Stimulated activated CD8-positive, alpha-beta memory T cell treated with anti-CD3 and anti-CD28 coated beads, Interleukin-7, amount 100 ng/mL, for 24 hours (primary cell): ENCODE measurements around the gene AP1S1.
"Not testable (repeated sequence)": the region's sequence is repeated elsewhere in the genome, so short reads cannot be mapped to it uniquely, and the experiment has no call there.

Experiments used
- DNase-seq: peaks from one replicate; pipeline ENCODE4 v3.0.0-alpha.2; 2020; ENCODE audit warnings: low read depth

AP1S1 gene

DNA sequence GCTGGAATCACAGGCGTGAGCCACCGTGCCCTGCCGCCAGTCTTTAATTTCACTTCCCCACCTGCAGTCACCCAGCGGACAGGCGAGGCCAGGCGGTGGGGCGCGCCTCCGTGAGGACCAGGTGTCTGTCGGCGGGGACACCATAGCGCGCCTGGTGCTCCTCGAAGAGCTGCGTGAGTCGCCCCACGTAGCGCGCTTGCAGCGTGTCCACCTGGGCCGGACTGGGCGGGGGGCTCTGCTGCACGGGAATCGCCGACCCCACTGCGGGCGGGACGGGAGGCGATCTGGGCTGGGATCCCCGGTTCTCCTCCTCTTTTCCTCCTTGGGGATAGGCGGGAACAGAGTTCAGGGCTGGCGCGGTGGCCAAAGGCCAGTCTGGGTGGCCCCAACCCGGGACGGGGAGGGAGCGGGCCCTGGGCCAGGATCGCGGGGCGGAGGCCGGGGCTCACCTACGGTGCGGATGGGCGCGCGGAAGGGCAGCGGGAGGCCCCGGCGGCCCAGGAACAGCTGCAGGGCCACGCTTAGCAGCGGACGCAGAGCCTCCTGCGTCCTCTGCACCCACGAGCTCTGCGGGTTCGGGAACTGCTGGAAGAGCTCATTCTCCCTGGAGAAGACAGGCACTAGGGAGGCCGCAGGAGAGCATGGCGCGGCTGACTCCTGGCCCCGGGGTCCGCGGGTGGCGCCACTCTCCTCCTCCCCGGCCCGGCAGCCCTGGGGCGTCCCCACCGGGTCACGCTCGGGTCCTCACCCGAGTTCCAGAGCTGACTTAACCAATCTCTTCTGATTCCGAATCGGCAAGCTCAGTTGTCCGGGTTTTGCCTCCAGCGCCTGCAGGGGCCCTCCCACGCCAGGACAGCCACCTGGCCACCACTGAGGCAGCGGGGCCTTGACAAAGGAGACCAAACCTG, 47.7 kb downstream of the AP1S1 start:
- no peak for DNase-seq

DNA sequence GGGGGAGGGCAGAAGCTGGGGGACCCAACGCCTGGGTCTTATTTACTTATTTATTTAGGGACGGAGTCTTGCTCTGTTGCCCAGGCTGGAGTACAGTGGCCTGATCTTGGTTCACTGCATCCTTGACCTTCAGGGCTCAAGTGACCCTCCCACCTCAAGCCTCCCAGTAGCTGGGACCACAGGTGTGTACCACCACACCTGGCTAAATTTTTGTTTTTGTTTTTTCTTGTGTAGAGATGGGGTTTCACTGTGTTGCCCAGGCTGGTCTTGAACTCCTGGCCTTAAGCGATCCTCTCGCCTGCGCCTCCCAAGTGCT, 48.3 kb downstream of the AP1S1 start:
- no peak for DNase-seq

DNA sequence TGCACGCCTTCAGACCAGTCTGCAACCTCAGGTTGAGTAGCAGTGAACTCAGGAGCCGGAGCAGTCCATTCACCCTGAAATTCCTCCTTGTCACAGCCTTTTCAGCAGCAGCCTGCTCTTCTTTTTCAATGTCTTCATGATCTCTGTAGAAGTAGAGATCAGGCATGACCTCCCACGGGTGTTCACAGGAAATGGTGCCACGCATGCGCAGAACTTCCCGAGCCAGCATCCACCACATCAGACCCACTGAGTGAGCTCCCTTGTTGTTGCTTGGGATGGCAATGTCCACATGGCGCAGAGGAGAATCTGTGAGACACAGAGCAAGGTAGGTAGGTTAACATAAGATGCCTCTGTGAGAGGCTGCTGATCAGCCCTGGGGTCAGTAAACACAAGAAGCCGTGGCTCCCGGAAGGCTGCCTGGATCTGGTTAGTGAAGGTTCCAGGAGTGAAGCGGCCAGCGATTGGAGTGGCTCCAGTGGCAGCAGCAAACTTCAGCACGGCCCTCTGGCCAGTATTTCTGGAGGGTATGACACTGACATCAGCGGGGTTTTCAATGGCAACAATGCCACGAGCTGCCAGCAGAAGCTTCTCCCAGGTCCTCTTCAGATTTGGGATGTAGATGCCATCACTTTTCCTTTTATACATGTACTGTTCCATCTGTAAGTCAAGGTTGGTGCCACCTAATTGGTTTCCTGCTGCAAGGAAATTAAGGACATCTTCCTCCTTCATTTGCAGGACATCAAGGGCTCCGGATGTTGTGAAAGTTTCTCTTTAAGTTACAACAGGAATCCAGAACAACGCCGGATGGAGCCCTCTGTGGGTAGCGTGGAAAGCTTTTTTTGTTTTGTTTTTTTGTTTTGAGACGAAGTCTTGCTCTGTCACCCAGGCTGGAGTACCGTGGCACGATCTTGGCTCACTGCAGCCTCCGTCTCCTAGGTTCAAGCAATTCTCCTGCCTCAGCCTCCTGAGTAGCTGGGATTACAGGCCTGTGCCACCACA, 49.8 kb downstream of the AP1S1 start:
- not testable (repeated sequence) for DNase-seq

DNA sequence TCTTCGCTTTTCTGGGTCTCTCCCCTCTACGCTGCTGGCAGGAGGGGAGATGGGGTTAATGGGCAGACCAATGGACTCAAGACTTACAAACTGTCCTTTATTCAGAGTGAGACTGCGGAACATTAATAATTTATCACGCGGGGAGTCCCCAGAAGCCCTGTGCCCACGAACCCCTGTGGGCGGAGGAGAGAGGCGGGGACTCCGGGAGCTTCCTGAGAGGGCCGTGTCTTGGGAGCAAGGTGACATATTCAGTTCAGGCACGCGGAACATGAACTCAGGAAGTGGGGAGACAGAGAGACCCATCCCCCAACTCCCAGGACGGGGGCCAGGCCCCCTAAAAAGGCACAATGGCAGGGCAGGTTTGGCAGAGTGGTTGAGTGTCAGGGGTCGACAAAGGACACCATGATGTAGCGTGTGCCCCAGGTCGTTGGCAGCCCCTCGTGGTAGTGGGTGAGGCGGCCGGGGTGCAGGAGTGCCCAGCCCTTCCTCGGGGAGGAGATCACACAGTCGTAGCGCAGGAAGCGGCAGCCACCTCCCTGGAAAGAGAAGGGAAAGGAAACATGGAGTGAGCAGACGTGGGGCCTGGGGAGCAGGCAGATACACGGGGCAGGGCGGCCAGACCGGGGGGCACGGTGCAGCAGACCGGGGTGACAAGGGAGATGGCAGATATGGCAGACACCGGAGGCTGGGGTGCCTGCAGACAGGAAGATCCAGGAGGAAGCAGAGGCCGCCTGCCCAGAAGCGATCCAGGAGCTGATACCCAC, 51.8 kb downstream of the AP1S1 start:
- DNase-seq, result no peak

DNA sequence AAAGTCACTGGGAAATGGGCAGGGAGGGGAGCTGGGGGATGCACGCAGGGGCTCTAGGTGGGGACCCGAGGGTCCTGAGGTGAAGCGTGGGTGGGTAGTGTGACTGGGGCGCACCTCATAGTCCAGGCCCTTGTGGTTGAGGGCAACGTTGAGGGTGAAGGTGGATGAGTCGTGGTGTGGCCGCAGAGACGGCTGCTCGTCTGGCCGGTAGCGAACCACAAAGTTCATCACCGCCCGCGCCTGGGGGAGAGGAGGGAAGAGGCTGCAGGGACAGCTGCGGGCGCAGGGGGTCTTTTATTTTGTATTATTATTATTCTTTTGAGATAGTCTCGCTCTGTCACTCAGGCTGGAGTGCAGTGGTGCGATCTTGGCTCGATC, 52.4 kb downstream of the AP1S1 start:
- DNase-seq, result no peak

DNA sequence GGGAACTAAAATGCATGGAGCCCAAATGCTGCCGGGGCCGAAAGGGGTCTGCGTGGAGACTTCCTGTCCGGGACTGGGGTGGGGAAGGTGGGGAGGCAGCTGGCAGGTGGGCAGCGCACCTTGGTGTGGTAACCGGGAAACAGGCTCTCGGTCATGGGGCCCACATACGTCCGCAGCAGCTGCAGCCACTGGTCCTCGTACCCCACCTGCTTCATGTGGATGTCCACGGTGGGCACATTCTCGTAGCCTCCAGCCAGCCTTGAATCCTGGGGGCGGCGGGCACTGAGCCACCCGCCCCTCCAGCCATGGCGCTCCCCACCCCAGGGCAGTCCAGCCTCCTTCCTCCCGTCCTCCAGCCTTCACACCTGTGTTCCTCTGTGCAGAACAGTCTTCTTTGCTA, 53.2 kb downstream of the AP1S1 start:
- no peak for DNase-seq

DNA sequence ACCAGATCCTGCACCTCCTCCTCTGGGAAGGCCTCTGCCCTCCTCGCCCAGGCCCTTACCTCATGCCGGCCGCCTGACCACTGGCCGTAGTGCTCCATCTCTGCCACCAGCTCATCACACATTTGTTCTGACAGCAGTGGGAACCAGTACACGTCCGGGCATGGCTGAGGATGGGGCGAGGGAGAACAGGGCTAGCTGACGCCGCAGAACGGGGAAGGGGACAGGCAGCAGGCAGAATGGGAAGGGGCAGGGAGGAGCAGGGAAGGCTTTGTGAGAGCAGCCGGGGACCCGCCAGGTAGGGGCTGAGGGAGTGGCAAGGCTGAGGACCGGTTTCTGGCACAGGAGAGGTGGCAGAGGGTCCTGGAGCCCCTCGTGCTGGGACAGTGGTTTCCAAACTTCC, 54.5 kb downstream of the AP1S1 start:
- DNase-seq, result no peak

DNA sequence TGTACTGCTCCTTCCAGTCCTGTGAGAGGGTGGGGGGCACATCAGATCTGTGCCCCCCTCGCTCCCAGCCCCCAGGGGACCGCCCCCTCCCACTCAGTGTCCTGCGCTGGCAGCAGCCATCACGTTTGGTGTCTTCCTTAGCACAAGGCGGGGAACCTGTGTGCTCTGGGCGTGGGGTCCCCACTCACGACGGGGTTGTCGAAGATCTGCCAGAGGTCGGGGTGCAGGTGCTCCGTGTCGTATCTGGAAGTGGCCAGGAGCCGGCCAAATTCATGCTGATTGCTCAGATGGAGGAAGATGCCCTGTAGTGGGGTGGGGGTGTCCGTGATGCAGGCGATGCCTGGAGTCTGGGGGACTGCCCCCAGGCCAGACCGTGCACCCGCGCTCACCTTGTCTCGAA, 55.9 kb downstream of the AP1S1 start:
- DNase-seq, result no peak
